ENCODE results near the gene IL2RA.

GRCh38 chr10:6056411-6057135, 5.6 kb downstream of the IL2RA start:
- TF ChIP-seq TAF1 (IDR thresholded peaks at IDR 0.05; ENCODE audit: control insufficient read depth, extremely low read depth, insufficient read depth, low read length, severe bottlenecking): no peak
- TF ChIP-seq USF2 (CRISPR knock-in tag; IDR thresholded peaks at IDR 0.05): no peak
- TF ChIP-seq MYC (IDR thresholded peaks at IDR 0.05; ENCODE audit: low read depth, low read length): no peak
- TF ChIP-seq MYC (CRISPR knock-in tag; IDR thresholded peaks at IDR 0.05; ENCODE audit: borderline replicate concordance, low read depth): no peak
- no peak for TF ChIP-seq WHSC1 (IDR thresholded peaks at IDR 0.05; ENCODE audit: low read length)
- TF ChIP-seq, protein P1, sequence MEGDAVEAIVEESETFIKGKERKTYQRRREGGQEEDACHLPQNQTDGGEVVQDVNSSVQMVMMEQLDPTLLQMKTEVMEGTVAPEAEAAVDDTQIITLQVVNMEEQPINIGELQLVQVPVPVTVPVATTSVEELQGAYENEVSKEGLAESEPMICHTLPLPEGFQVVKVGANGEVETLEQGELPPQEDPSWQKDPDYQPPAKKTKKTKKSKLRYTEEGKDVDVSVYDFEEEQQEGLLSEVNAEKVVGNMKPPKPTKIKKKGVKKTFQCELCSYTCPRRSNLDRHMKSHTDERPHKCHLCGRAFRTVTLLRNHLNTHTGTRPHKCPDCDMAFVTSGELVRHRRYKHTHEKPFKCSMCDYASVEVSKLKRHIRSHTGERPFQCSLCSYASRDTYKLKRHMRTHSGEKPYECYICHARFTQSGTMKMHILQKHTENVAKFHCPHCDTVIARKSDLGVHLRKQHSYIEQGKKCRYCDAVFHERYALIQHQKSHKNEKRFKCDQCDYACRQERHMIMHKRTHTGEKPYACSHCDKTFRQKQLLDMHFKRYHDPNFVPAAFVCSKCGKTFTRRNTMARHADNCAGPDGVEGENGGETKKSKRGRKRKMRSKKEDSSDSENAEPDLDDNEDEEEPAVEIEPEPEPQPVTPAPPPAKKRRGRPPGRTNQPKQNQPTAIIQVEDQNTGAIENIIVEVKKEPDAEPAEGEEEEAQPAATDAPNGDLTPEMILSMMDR (IDR thresholded peaks at IDR 0.05 in 2 of 3, conservative IDR thresholded peaks at IDR 0.05 in 1 of 3; ENCODE audit: insufficient read depth in 2 of 3, low read depth in 1 of 3, low read length in 3 of 3): no peak
- no peak for TF ChIP-seq MLX (CRISPR knock-in tag; conservative IDR thresholded peaks at IDR 0.05)
- no peak for TF ChIP-seq ZBTB17 (CRISPR knock-in tag; IDR thresholded peaks at IDR 0.05)
- no peak for TF ChIP-seq KLF1 (tag; IDR thresholded peaks at IDR 0.05)
- TF ChIP-seq XRCC5 (IDR thresholded peaks at IDR 0.05; ENCODE audit: low read depth, low read length): no peak
- TF ChIP-seq CREBBP (IDR thresholded peaks at IDR 0.05; ENCODE audit: low read depth, low read length): no peak
- no peak for TF ChIP-seq RCOR1 (IDR thresholded peaks at IDR 0.05; ENCODE audit: borderline replicate concordance in 1 of 2, low read depth in 2 of 2, low read length in 2 of 2)
